Aorta (tissue), 5 donors: Measurements from ENCODE around the gene SVOPL. TPM values are rescaled to one million over a fixed set of nuclear protein-coding genes. Genes with fewer than 3 reads are reported as not detected.

Experiments used
- ATAC-seq: fragments of 200-7000 bp; cut with Tn5 transposase; one replicate; pipeline ENCODE4 v1.9.1; 2022; ENCODE audit warnings: moderate library complexity; ENCODE audit not compliant: low FRiP score
- DNase-seq, 2 donors: peaks; one replicate each; pipeline ENCODE4 v3.0.0-alpha.2; 2020
- H3K27ac ChIP-seq, 2 donors: one replicate each; pipeline ENCODE4 v1.5.1; 2013; ENCODE audit warnings: low read length in 2 of 2, mild to moderate bottlenecking in 2 of 2, moderate library complexity in 2 of 2, control low read depth in 1 of 2, inconsistent platforms in 1 of 2, low read depth in 1 of 2
- H3K27me3 ChIP-seq, 2 donors: one replicate each; pipeline ENCODE4 v1.6.1; 2013; ENCODE audit warnings: control low read depth in 1 of 2, low read length in 1 of 2, mild to moderate bottlenecking in 1 of 2, moderate library complexity in 1 of 2; ENCODE audit not compliant: insufficient read depth in 2 of 2, control insufficient read depth in 1 of 2
- H3K36me3 ChIP-seq, 2 donors: one replicate each; pipeline ENCODE4 v1.6.1; 2013; ENCODE audit warnings: control low read depth in 1 of 2, low read length in 1 of 2, mild to moderate bottlenecking in 1 of 2; ENCODE audit not compliant: insufficient read depth in 2 of 2, control insufficient read depth in 1 of 2
- H3K4me1 ChIP-seq, 2 donors: one replicate each; pipeline ENCODE4 v1.6.1; 2013; ENCODE audit warnings: low read length in 2 of 2, control low read depth in 1 of 2, mild to moderate bottlenecking in 1 of 2, moderate library complexity in 1 of 2; ENCODE audit not compliant: insufficient read depth in 2 of 2, control insufficient read depth in 1 of 2
- H3K4me3 ChIP-seq, 2 donors: one replicate each; pipeline ENCODE4 v1.5.1; 2013; ENCODE audit warnings: low read length in 2 of 2, control low read depth in 1 of 2, mild to moderate bottlenecking in 1 of 2
- H3K9me3 ChIP-seq: one replicate; pipeline ENCODE4 v1.6.1; 2013; ENCODE audit warnings: mild to moderate bottlenecking, low read length; ENCODE audit not compliant: control insufficient read depth
- WGBS, 2 donors: extraction: QIAGEN DNeasy Blood & Tissue Kit; methylation state at CpG; one replicate each; pipeline ENCODE4 v1.1.7; 2013; 5-methylcytosine and 5-hydroxymethylcytosine counted together
- intact Hi-C, 2 donors: fragments of 100-400 bp; cut with DNase I; formaldehyde crosslinking; loops; one replicate each; pipeline versions ENCODE4 v1.14.2 to v1.15.0; 2022
- polyA plus RNA-seq, 2 donors: library from polyadenylated mRNA; stranded (reverse); fragments of 200-250 nt; gene quantifications; one replicate each; pipeline ENCODE4 v1.2.3, GENCODE V29; 2013
- total RNA-seq, 2 donors: library from RNA; stranded (reverse); fragmentation: NEBNext Ultra II Directional; extraction: Animal tissue kit (Norgen Biotek cat#: 25700); gene quantifications; one replicate each; pipeline ENCODE4 v1.2.1, GENCODE V29; 2021
- donor health status: healthy with polysubstance abuse.
- donor health status: Bipolar disorder and iron deficiency.
- donor health status: DM: no; HTN: no; CAD: no.
- donor health status: DM: no; HTN: no; CAD: no.
- donor health status: DM: yes; HTN: yes; CAD: no.

The SVOPL gene
- total and polyA plus RNA-seq, 4 donors = 1.2 TPM; not detected in 3

GRCh38 chr7:138618506-138618905, 82.7 kb downstream of the SVOPL start:
- WGBS, 2 donors = 95 to 98% methylated on average over 10 of the region's 10 CpGs
- no peak for DNase-seq

GRCh38 chr7:138616085-138616484, 85.1 kb downstream of the SVOPL start:
- Histone ChIP-seq H3K9me3 (no peaks in the 10 kb centered on the region), H3K27me3 (no peaks in the 10 kb centered on the region), H3K36me3 (no peaks in the 10 kb centered on the region), H3K4me3 (no peak overlapping the region), H3K4me1 (no peaks in the 10 kb centered on the region), H3K27ac (no peak overlapping the region)
- ATAC-seq (no peak), DNase-seq (no peak)
- intact Hi-C loops = no loop called here
- 93 to 94% methylated on average over 6 of the region's 6 CpGs for WGBS, 2 donors

More at GRCh38 chr7:138618506-138618905, 82.7 kb downstream of the SVOPL start:
- no peak overlapping the region for H3K4me3 ChIP-seq
- no peaks in the 10 kb centered on the region for H3K4me1 ChIP-seq
- no peak overlapping the region for H3K27ac ChIP-seq
- H3K36me3 ChIP-seq = no peaks in the 10 kb centered on the region
- intact Hi-C loops = no loop called here
- no peak for ATAC-seq
- H3K27me3 ChIP-seq = no peaks in the 10 kb centered on the region
- H3K9me3 ChIP-seq = no peaks in the 10 kb centered on the region

- Histone ChIP-seq H3K27me3 (no peaks in the 10 kb centered on the region), H3K27ac (no peak overlapping the region), H3K4me3 (no peak overlapping the region), H3K36me3 (no peaks in the 10 kb centered on the region), H3K4me1 (no peaks in the 10 kb centered on the region), H3K9me3 (no peaks in the 10 kb centered on the region)
- 65 to 70% methylated on average over 2 of the region's 2 CpGs for whole genome bisulfite sequencing, 2 donors
- intact Hi-C loops = no loop called here
- no peak for DNase-seq
- ATAC-seq = no peak
These were observed 87.5 kb downstream of the SVOPL start for GRCh38 chr7:138613630-138614029.

- WGBS, 2 donors = 91 to 92% methylated on average over 7 of the region's 7 CpGs
- Histone ChIP-seq H3K4me1 (no peaks in the 10 kb centered on the region), H3K27me3 (no peaks in the 10 kb centered on the region), H3K4me3 (no peak overlapping the region), H3K27ac (no peak overlapping the region), H3K36me3 (no peaks in the 10 kb centered on the region), H3K9me3 (no peaks in the 10 kb centered on the region)
- ATAC-seq (no peak), DNase-seq (no peak)
- intact Hi-C loops = no loop called here
These were observed 90.4 kb downstream of the SVOPL start for GRCh38 chr7:138610671-138611170.

- no peak overlapping the region for H3K27ac ChIP-seq
- ATAC-seq (no peak), DNase-seq (no peak)
- H3K4me3 ChIP-seq = no peak overlapping the region
- H3K4me1 ChIP-seq = no peaks in the 10 kb centered on the region
- intact Hi-C loops = no loop called here
- no peaks in the 10 kb centered on the region for H3K36me3 ChIP-seq
- H3K27me3 ChIP-seq = no peaks in the 10 kb centered on the region
- H3K9me3 ChIP-seq = no peaks in the 10 kb centered on the region
- 25 to 27% methylated on average over 12 of the region's 12 CpGs for WGBS, 2 donors
These were observed 92.9 kb downstream of the SVOPL start for GRCh38 chr7:138608275-138608674.

- Histone ChIP-seq H3K9me3 (no peaks in the 10 kb centered on the region), H3K27me3 (no peaks in the 10 kb centered on the region), H3K36me3 (no peaks in the 10 kb centered on the region), H3K4me1 (no peaks in the 10 kb centered on the region), H3K27ac (no peak overlapping the region), H3K4me3 (no peak overlapping the region)
- intact Hi-C loops = no loop called here
- ATAC-seq (no peak), DNase-seq (no peak)
- WGBS, 2 donors = 81 to 87% methylated on average over 11 of the region's 11 CpGs
These were observed 93.7 kb downstream of the SVOPL start for GRCh38 chr7:138607216-138608126.

- H3K4me1 ChIP-seq = no peaks in the 10 kb centered on the region
- H3K9me3 ChIP-seq = no peaks in the 10 kb centered on the region
- H3K27me3 ChIP-seq = peaks cover 0 to 2% of the 10 kb centered on the region in 2 donors
- DNase-seq (no peak), ATAC-seq (no peak)
- 93 to 98% methylated on average over 3 of the region's 3 CpGs for WGBS, 2 donors
- no peaks in the 10 kb centered on the region for H3K36me3 ChIP-seq
- no peak overlapping the region for H3K4me3 ChIP-seq
- intact Hi-C loops = no loop called here
- no peak overlapping the region for H3K27ac ChIP-seq
These were observed 94.9 kb downstream of the SVOPL start for GRCh38 chr7:138606236-138606635.

GRCh38 chr7:138603549-138604318, 97.4 kb downstream of the SVOPL start:
- Histone ChIP-seq H3K27ac (no peak overlapping the region), H3K4me1 (no peaks in the 10 kb centered on the region), H3K27me3 (peaks cover 0 to 2% of the 10 kb centered on the region in 2 donors), H3K36me3 (no peaks in the 10 kb centered on the region), H3K9me3 (no peaks in the 10 kb centered on the region), H3K4me3 (no peak overlapping the region)
- DNase-seq = no peak
- ATAC-seq = no peak
- WGBS, 2 donors = 88 to 93% methylated on average over 8 of the region's 8 CpGs
- intact Hi-C loops = no loop called here
